Measurements from ENCODE around the gene CDRT15L2.
"Not testable (repeated sequence)": the region's sequence is repeated elsewhere in the genome, so short reads cannot be mapped to it uniquely, and the experiment has no call there.

Gene CDRT15L2

DNA sequence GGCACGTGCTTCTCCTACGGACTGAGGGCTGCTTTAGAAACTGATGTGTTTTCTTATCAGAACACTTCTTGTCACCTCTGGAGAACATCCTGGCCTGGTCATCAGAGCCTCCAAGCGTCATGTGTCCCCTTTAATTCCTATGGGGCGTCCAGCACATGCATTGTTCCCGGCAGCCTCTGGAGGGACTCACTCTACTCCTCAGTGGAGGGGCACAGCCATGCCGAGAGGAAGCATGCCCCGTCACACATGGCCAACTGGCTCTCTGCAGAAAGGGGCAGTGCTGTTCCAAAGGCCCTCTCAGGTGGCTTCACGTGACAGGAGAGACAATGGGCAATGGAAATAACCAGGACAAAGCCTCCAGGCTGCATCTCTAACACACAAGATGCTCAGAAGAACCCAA is 31.8 kb downstream of the CDRT15L2 start:
- TF ChIP-seq CTCF (IDR thresholded peaks at IDR 0.05; ENCODE audit: extremely low read depth, insufficient read depth, missing control alignments): no peak
- DNase-seq (ENCODE audit: low spot score): no peak
- in situ Hi-C loops (cut with MboI; ENCODE audit: low pct_unique_long_range_greater_than_20kb, low sequenced_read_pairs, unreplicated experiment): no loop called here

- no peak for TF ChIP-seq CTCF (IDR thresholded peaks at IDR 0.05; ENCODE audit: extremely low read depth, insufficient read depth, missing control alignments)
- no peak for DNase-seq (ENCODE audit: low spot score)
- in situ Hi-C loops (cut with MboI; ENCODE audit: low pct_unique_long_range_greater_than_20kb, low sequenced_read_pairs, unreplicated experiment): no loop called here
Observed at GRCh38 chr17:20612635-20613034, 33.1 kb downstream of the CDRT15L2 start.

DNA sequence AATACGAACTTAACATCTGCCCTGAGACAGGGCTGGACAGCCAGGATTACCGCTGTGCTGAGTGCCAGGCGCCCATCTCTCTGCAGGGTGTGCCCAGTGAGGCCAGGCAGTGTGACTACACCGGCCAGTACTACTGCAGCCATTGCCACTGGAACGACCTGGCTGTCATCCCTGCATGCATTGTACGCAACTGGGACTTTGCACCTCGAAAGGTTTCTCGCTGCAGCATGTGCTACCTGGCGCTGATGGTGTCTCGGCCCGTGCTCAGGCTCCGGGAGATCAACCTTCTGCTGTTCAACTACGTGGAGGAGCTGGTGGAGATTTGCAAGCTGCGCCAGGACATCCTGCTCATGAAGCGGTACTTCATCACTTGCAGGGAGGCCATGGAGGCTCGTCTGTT is 33.7 kb downstream of the CDRT15L2 start:
- TF ChIP-seq CTCF (IDR thresholded peaks at IDR 0.05; ENCODE audit: extremely low read depth, insufficient read depth, missing control alignments): no peak
- DNase-seq (ENCODE audit: low spot score): no peak
- in situ Hi-C loops (cut with MboI; ENCODE audit: low pct_unique_long_range_greater_than_20kb, low sequenced_read_pairs, unreplicated experiment): no loop called here

GRCh38 chr17:20613905-20614304 is 34.4 kb downstream of the CDRT15L2 start:
- in situ Hi-C loops (cut with MboI; ENCODE audit: low pct_unique_long_range_greater_than_20kb, low sequenced_read_pairs, unreplicated experiment): no loop called here
- DNase-seq (ENCODE audit: low spot score): no peak
- TF ChIP-seq CTCF (IDR thresholded peaks at IDR 0.05; ENCODE audit: extremely low read depth, insufficient read depth, missing control alignments): no peak

GRCh38 chr17:20615461-20615860 is 35.9 kb downstream of the CDRT15L2 start:
- DNase-seq (ENCODE audit: low spot score); in situ Hi-C loops (cut with MboI; ENCODE audit: low pct_unique_long_range_greater_than_20kb, low sequenced_read_pairs, unreplicated experiment): not testable (repeated sequence)

Data from GM13977 (cell line).